Stimulated activated CD4-positive, alpha-beta T cell treated with anti-CD3 and anti-CD28 coated beads, Interleukin-1b, Interleukin-23, amount 100 ng/mL, for 24 hours (primary cell): ENCODE data around the gene KCNMA1.

Experiments
- DNase-seq, 4 experiments: peaks; one replicate each; pipeline ENCODE4 v3.0.0-alpha.2; 2020; ENCODE audit warnings: low read depth in 4 of 4, low spot score in 1 of 4

The KCNMA1 gene

GRCh38 chr10:77512219-77512578 is 125.4 kb downstream of the KCNMA1 start:
- DNase-seq: no peak

GRCh38 chr10:77511498-77512218 is 126.0 kb downstream of the KCNMA1 start:
- DNase-seq: no peak

GRCh38 chr10:77510695-77511094 is 126.9 kb downstream of the KCNMA1 start:
- DNase-seq: no peak

GRCh38 chr10:77510294-77510693 is 127.3 kb downstream of the KCNMA1 start:
- no peak for DNase-seq

GRCh38 chr10:77509391-77509790 is 128.2 kb downstream of the KCNMA1 start:
- DNase-seq: no peak

GRCh38 chr10:77507291-77507880 is 130.2 kb downstream of the KCNMA1 start:
- DNase-seq: no peak

- DNase-seq: no peak
Observed at GRCh38 chr10:77506517-77507200, 130.9 kb downstream of the KCNMA1 start.

GRCh38 chr10:77505431-77506334 is 131.9 kb downstream of the KCNMA1 start:
- DNase-seq: no peak

- no peak for DNase-seq
Observed at GRCh38 chr10:77504873-77505257, 132.7 kb downstream of the KCNMA1 start.

GRCh38 chr10:77504196-77504872 is 133.3 kb downstream of the KCNMA1 start:
- DNase-seq: no peak

GRCh38 chr10:77501846-77502261 is 135.8 kb downstream of the KCNMA1 start:
- DNase-seq: no peak

- no peak for DNase-seq
Observed at GRCh38 chr10:77501152-77501845, 136.3 kb downstream of the KCNMA1 start.

GRCh38 chr10:77500754-77501151 is 136.9 kb downstream of the KCNMA1 start:
- no peak for DNase-seq

GRCh38 chr10:77498829-77499228 is 138.8 kb downstream of the KCNMA1 start:
- DNase-seq: no peak

- no peak for DNase-seq
Observed at GRCh38 chr10:77498210-77498609, 139.4 kb downstream of the KCNMA1 start.

- no peak for DNase-seq
Observed at GRCh38 chr10:77497748-77498147, 139.9 kb downstream of the KCNMA1 start.

GRCh38 chr10:77496941-77497420 is 140.6 kb downstream of the KCNMA1 start:
- DNase-seq: no peak

GRCh38 chr10:77494756-77495541 is 142.7 kb downstream of the KCNMA1 start:
- DNase-seq: no peak

GRCh38 chr10:77494327-77494726 is 143.3 kb downstream of the KCNMA1 start:
- DNase-seq: no peak
